Duodenal mucosa (tissue), 2 donors: ENCODE results near the gene ARL3.
A peak's percentile ranks its signal among the peaks of the same experiment; 100 is the strongest.

Experiments
- H3K27ac ChIP-seq: one replicate; pipeline ENCODE4 v1.7.0; 2013; ENCODE audit warnings: low read depth, low read length
- H3K27me3 ChIP-seq, 2 donors: one replicate each; pipeline ENCODE4 v1.7.0; 2013; ENCODE audit warnings: low read length in 2 of 2, control low read depth in 1 of 2; ENCODE audit not compliant: insufficient read depth in 2 of 2, control insufficient read depth in 1 of 2
- H3K36me3 ChIP-seq, 2 donors: one replicate each; pipeline ENCODE4 v1.7.0; 2013; ENCODE audit warnings: low read length in 2 of 2, control low read depth in 1 of 2; ENCODE audit not compliant: insufficient read depth in 2 of 2, control insufficient read depth in 1 of 2
- H3K4me1 ChIP-seq, 2 donors: one replicate each; pipeline ENCODE4 v1.7.0; 2013; ENCODE audit warnings: low read length in 2 of 2, control low read depth in 1 of 2; ENCODE audit not compliant: insufficient read depth in 2 of 2, control insufficient read depth in 1 of 2
- H3K4me3 ChIP-seq, 2 donors: one replicate each; pipeline ENCODE4 v1.7.0; 2013; ENCODE audit warnings: low read length in 2 of 2, low read depth in 1 of 2
- H3K9ac ChIP-seq, 2 donors: one replicate each; pipeline ENCODE4 v1.7.0; 2013; ENCODE audit warnings: low read length in 2 of 2, low read depth in 1 of 2
- H3K9me3 ChIP-seq, 2 donors: one replicate each; pipeline ENCODE4 v1.7.0; 2013; ENCODE audit warnings: low read length in 2 of 2, control low read depth in 1 of 2; ENCODE audit not compliant: control insufficient read depth in 1 of 2

Gene ARL3

GRCh38 chr10:102675666-102676533 is 38.3 kb downstream of the ARL3 start:
- Histone ChIP-seq H3K27me3 (no peaks in the 10 kb centered on the region), H3K4me3 (no peak overlapping the region), H3K4me1 (peaks cover 33 to 42% of the 10 kb centered on the region in 2 donors), H3K9me3 (no peaks in the 10 kb centered on the region), H3K9ac (no peak overlapping the region), H3K27ac (no peak overlapping the region), H3K36me3 (no peaks in the 10 kb centered on the region)

- peak overlapping the region; percentile 13 for H3K27ac ChIP-seq
- no peak overlapping the region for H3K4me3 ChIP-seq
- no peak overlapping the region for H3K9ac ChIP-seq
- peaks cover 34 to 42% of the 10 kb centered on the region in 2 donors for H3K4me1 ChIP-seq
- no peaks in the 10 kb centered on the region for H3K27me3 ChIP-seq
- no peaks in the 10 kb centered on the region for H3K9me3 ChIP-seq
- no peaks in the 10 kb centered on the region for H3K36me3 ChIP-seq
These were observed 39.1 kb downstream of the ARL3 start for GRCh38 chr10:102675011-102675665.

- Histone ChIP-seq H3K9me3 (no peaks in the 10 kb centered on the region), H3K4me1 (peaks cover 39 to 47% of the 10 kb centered on the region in 2 donors), H3K9ac (no peak overlapping the region)
These were observed 39.6 kb downstream of the ARL3 start for GRCh38 chr10:102674566-102674965.

GRCh38 chr10:102673819-102674511 is 40.2 kb downstream of the ARL3 start:
- H3K9me3 ChIP-seq = no peaks in the 10 kb centered on the region
- H3K27me3 ChIP-seq = no peaks in the 10 kb centered on the region
- peaks cover 42 to 50% of the 10 kb centered on the region in 2 donors for H3K4me1 ChIP-seq
- H3K9ac ChIP-seq = peak overlapping the region in 1 of 2 donors; percentile 47
- peak overlapping the region; percentile 33 to 38 for H3K4me3 ChIP-seq
- no peaks in the 10 kb centered on the region for H3K36me3 ChIP-seq
- peak overlapping the region; percentile 16 for H3K27ac ChIP-seq

More at GRCh38 chr10:102674566-102674965, 39.6 kb downstream of the ARL3 start:
- Histone ChIP-seq H3K4me3 (peak overlapping the region in 1 of 2 donors; percentile 38), H3K27ac (peak overlapping the region; percentile 13), H3K36me3 (no peaks in the 10 kb centered on the region), H3K27me3 (no peaks in the 10 kb centered on the region)

GRCh38 chr10:102673236-102673818 is 40.9 kb downstream of the ARL3 start:
- H3K27ac ChIP-seq = peak overlapping the region; percentile 16
- no peaks in the 10 kb centered on the region for H3K36me3 ChIP-seq
- no peak overlapping the region for H3K4me3 ChIP-seq
- no peaks in the 10 kb centered on the region for H3K27me3 ChIP-seq
- H3K4me1 ChIP-seq = peaks cover 38 to 45% of the 10 kb centered on the region in 2 donors
- no peak overlapping the region for H3K9ac ChIP-seq
- H3K9me3 ChIP-seq = no peaks in the 10 kb centered on the region

- H3K27ac ChIP-seq = no peak overlapping the region
- H3K9me3 ChIP-seq = no peaks in the 10 kb centered on the region
- H3K27me3 ChIP-seq = no peaks in the 10 kb centered on the region
- H3K9ac ChIP-seq = no peak overlapping the region
- no peaks in the 10 kb centered on the region for H3K36me3 ChIP-seq
- H3K4me3 ChIP-seq = no peak overlapping the region
- peaks cover 35 to 38% of the 10 kb centered on the region in 2 donors for H3K4me1 ChIP-seq
These were observed 43.2 kb downstream of the ARL3 start for GRCh38 chr10:102670871-102671434.

GRCh38 chr10:102670065-102670670 is 44.0 kb downstream of the ARL3 start:
- Histone ChIP-seq H3K36me3 (no peaks in the 10 kb centered on the region), H3K9ac (no peak overlapping the region), H3K27ac (peak overlapping the region; percentile 32), H3K27me3 (no peaks in the 10 kb centered on the region), H3K4me3 (no peak overlapping the region), H3K4me1 (peaks cover 32 to 35% of the 10 kb centered on the region in 2 donors), H3K9me3 (no peaks in the 10 kb centered on the region)

GRCh38 chr10:102669206-102670064 is 44.8 kb downstream of the ARL3 start:
- no peaks in the 10 kb centered on the region for H3K9me3 ChIP-seq
- H3K27me3 ChIP-seq = no peaks in the 10 kb centered on the region
- peaks cover 28% of the 10 kb centered on the region in 2 donors for H3K4me1 ChIP-seq
- H3K27ac ChIP-seq = peak overlapping the region; percentile 32
- H3K36me3 ChIP-seq = no peaks in the 10 kb centered on the region
- H3K9ac ChIP-seq = peak overlapping the region in 1 of 2 donors; percentile 29
- H3K4me3 ChIP-seq = peak overlapping the region in 1 of 2 donors; percentile 1
